Stomach (tissue), 4 donors: ENCODE data around the gene BCR.

Experiments used
- CTCF ChIP-seq, 7 experiments: fragments of 450-650 bp in 4 of 7; fragments of 200-600 bp in 3 of 7; sonication (generic) in 3 of 7; IDR thresholded peaks; one replicate each; pipeline ENCODE4 v1.5.1; 2016 to 2019; ENCODE audit warnings: antibody characterized with exemption in 7 of 7, control low read depth in 2 of 7, mild to moderate bottlenecking in 1 of 7
- POLR2A ChIP-seq, 4 donors: fragments of 450-650 bp; IDR thresholded peaks; one replicate each; pipeline ENCODE4 v1.6.1; 2016; ENCODE audit warnings: antibody characterized with exemption in 4 of 4, control low read depth in 2 of 4, mild to moderate bottlenecking in 1 of 4, moderate library complexity in 1 of 4
- POLR2AphosphoS5 ChIP-seq, 3 donors: sonication (generic); formaldehyde crosslinking; IDR thresholded peaks; one replicate each; pipeline ENCODE4 v1.6.1; 2016; ENCODE audit warnings: antibody characterized with exemption in 3 of 3

- TF ChIP-seq CTCF (IDR thresholded peaks at IDR 0.05) (no peak), POLR2AphosphoS5 (IDR thresholded peaks at IDR 0.05) (no peak), POLR2A (IDR thresholded peaks at IDR 0.05) (no peak)
Observed at GRCh38 chr22:23222793-23223568, 42.7 kb downstream of the BCR start.
